Activated gamma-delta T cell treated with anti-CD3 and anti-CD28 coated beads, Interleukin-2, amount 50 U/mL, for 16 hours (primary cell): ENCODE data around the gene MAP3K8.
"Not testable (repeated sequence)": the region's sequence is repeated elsewhere in the genome, so short reads cannot be mapped to it uniquely, and the experiment has no call there.

Experiments used
- DNase-seq: peaks from one replicate; pipeline ENCODE4 v3.0.0-alpha.2; 2020; ENCODE audit warnings: low read depth

Gene MAP3K8

DNA sequence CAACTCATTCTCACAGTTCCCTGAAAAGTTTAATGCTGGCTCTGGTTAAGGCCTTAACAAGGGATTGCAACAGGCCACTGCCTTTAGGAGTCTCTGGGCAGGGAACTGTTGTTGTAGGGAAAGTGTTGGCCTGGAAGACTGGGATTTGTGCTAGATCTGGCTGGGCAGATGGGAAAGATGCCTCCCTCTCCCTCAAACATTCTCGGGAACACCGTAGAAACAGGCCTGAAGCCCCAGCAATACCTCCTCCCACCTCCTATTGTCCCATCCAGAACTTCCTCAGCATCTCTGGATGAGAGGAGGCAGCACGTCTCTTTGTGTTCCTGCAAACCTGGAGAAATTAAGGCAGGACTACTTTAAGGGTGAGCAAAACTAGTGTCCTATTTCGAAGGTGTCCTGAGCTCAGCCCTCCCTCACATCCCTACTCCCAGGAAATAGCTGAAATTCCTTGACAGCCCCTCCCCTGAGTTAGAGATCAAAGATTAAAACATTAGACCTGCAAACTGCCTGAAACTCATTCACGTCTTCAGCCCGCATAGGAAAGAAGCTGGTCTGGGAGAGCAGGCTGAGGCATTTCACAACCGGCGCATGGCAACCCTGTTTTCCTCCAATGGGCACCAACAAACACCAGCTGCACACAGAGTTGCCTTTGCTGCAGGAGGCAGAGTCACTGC is 10.9 kb upstream of the MAP3K8 start:
- no peak for DNase-seq

DNA sequence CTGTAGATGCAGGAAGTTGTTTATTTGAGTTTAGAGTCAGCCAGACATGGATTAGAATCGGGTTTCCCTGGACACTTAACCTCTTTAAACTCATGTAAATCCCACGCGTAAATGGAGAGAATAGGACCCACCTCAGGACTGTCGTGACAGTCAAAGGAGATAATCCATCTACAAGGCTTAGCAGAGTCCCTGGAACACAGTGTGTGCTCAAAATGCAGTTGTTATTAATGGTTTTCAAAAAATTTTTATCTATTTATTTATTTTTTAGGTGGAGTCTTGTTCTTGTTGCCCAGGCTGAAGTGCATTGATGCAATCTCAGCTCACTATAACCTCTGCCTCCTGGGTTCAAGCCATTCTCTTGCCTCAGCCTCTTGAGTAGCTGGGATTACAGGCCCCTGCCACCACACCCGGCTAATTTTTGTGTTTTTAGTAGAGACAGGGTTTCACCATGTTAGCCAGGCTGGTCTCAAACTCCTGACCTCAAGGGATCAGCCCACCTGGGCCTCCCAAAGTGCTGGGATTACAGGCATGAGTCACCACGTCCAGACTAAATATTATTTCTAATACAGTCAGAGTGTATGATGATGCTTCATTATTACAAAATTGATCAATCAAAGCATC is 10.2 kb upstream of the MAP3K8 start:
- not testable (repeated sequence) for DNase-seq

DNA sequence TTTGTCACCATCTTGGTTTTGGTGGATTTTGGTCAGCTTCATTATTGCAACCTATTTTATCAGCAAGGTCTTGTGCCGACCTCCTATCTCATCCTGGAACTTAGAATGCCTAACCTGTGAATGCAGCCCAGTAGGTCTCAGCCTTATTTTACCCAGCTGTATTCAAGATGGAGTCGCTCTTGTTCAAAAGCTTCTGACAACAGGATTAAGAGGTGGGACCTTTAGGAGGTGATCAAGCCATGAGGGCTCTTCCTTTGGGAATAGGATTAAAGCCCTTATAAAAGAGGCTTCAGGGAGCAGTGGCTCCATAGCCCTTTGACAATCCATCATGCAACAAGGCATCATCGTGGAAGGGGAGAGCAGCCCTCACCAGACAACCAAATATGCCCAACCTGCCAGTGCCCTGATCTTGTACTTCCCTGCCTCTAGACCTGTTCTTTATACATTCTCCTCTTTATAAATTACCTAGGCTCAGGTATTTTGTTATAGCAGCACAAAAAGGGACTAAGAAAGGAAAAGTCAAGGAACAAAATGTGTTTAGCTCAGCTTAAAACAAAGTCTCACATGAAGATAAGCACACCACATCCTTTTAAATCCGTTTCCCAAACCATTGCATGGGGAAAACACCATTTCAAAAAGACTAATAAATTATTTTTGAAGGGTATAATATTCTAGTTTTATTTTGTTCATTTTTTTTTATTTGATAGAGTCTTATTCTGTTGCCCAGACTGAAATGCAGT is 8.5 kb upstream of the MAP3K8 start:
- no peak for DNase-seq

DNA sequence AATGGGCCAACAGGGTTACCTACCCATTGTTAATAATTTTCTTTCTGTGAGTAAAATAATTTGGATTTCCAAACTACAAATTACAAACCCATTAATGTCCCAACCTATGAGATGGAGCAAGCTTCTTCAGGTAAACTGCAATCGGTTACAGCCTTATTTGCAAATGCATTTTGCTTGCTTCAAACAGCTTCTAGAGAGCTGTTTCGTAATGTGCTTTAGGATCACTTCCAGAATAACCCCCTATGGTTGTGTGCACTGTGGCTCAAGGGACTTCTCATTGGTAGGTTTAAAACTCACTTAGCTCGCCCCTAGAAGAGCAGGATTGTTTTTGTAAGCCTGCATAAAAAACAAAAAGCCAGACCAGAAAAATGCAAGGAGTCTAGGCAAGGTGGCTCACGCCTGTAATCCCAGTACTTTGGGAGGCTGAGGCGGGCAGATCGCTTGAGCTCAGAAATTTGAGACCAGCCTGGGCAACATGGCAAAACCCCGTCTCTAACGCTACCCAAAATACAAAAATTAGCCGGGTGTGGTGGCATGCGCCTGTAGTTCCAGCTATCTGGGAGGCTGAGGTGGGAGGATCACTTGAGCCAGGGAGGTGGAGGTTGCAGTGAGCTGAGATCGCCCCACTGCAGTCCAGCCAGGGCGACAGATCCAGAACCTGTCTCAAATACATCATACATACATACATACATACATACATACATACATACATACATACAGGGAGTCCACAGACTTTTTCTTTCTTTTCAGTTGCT is 3.3 kb upstream of the MAP3K8 start:
- DNase-seq = no peak

DNA sequence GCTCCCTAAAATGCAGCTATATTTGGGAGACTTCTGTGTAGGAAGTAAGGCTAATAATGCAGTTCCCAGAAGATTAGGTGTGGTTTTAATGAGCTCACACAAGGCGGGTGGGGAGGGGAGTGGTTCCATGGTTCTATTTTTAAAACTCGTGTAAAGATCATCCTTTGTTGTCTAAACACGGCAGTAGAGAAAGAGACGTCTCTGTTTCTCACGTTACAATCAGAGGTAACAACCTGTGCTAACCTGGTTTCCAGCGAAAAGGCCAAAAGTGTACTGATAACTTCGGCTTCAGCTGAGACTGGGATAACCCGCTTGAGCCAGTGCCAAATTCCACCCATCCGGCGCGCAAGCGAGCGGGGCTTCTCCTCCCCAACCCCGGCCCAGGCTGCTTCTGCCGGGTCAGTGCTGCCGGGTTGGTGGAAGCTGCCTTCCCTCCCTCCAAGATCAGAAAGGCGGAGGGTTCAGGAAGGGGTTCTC is 2.5 kb upstream of the MAP3K8 start:
- no peak for DNase-seq

DNA sequence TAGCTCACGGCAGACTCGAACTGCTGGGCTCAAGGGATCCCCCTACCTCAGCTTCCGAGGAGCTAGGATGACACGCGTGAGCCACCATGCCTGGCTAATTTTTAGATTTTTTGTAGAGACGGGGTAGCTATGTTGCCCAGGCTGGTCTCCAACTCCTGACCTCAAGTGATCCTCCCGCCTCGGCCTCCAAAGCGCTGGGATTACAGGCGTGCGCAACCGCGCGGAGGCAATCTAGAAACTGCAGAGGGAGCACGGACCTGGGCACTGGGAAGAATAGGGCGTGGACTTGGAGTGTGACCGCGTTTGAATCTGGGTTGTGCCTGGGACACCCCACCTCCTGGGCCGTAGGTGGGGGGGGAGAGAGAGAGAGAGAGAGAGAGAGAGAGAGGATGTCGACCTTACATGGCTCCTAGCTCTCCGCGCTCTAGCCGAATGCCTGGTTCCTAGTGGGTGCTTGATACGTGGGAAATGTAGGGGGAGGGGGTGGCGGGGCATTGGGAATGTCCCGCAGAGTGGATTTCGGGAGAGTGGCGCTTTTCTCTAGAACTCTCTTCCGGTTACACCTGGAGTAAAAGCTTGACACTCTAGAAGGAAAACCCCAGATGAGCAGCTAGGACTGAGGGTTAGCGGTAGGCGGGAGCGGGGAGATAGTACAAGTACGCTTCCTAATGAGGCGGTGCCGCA is 1.2 kb upstream of the MAP3K8 start:
- no peak for DNase-seq

DNA sequence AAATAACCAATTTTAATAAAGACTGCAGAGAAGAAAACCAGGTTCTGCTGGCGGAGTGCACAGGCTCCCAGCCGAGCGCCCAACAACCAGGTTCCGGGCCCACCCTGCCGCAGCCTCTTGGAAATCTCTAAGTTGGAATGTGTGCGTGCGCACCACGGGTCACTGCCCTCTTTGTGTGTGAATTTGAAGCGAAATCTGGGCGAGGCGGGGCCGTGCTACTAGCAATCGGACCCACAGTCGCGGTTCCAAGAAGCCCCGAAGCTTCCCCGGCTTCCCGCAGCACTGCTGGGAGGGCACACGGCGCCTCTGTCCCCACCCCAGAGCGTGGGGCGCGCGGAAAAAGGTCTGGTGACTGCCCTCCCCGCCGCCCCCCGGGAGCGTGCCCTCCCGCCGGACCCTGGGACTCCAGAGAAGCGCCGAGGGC is 666 bp upstream of the MAP3K8 start:
- no peak for DNase-seq

DNA sequence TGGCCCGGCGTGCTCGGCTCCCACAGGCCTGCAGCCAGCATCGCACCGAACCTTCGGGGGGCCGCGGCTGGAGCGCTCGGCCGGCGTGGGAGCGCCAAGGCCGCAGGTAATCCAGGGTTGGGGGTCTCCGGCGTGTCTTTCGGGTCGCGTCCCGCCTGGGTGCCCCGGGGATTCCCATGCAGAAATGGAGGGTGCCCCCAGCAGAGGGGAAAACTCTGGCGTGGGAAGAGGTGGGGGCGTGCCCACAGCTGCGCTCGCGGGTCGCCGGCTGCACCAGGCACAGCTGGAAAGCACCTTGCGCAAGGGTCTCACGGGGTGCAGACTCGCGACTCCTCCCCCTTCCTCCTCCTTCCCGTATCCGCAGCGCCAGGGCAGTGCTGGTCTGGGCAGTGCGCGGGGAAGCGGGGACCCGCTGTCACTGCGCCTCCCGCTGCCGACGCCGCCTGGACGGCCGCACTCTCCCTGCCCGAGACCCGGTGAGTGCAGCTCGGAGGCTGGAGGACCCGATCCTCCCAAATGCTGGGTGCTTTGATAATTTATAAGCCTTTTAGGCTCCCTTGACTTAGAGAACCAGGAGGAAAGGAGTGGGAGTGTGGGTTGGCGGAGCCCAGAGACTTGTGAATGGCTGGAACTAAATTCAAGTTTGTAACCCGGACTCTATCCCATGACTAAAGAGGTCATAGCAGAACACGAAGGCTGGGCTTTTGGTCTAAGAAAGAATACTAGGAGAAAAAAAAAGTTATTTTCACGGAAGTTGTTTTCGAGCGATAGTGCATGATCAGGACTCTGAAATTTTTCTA is 489 bp downstream of the MAP3K8 start:
- peak; percentile 50 for DNase-seq

DNA sequence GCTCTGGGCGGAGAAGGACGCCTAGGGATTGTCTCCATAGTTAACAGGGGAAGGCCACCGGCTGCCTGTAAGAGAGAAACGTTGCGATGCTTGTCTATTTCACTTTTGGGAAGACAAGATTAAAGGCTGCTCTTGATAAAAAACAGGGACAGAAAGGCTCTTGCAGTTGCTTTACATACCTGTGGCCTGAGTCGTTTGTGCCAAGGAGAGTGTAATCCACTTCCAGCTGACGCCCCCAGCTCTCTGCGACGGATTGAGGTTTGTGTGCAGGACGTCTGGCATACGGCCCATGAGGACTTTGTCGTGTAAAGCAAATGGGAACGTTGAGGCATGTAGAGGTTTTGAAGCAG is 1.1 kb downstream of the MAP3K8 start:
- DNase-seq = no peak

DNA sequence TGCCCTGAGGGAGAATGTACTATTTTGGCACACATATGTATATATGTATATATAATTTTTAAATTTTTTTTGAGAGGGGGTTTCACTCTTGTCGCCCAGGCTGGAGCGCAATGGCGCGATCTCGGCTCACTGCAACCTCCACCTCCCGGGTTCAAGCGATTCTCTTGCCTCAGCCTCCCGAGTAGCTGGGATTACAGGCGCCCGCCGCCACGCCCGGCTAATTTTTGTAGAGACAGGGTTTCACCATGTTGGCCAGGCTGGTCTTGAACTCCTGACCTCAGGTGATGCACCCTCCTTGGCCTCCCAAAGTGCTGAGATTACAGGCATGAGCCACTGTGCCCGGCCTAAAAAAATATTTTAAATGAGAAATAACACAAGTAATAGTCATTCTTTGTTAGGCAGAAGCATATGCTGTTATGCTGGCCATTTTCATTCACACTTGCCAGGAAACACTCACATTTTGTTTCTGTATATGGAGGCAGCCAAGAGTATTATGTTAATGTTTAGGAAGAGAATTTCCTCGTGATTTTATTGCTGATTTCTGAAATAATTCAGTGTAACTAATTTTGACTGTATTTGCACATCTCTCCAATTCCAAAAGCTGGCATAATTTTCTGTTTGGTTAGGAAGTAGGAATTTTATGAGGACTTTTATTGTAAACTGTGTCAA is 1.6 kb downstream of the MAP3K8 start:
- not testable (repeated sequence) for DNase-seq

DNA sequence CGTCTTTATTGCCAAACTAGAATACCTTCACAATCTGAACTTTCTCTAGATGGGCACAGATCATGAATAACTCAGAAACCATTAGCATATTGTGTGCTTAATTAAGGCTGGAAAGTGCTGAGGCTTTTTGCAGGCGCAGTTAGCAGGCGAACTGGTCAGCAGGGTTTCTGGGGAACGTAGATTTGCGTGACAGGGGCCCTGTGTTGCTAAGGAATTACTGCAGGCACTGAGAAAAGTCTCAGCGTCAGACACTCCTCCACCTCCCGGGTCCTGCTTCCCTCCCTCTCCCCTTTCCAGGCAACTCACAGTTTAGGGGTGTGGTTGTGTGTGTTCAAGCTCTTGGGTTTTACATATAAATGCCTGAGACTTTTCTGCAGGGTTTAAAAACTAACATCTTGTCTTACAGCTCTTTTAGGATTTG is 2.2 kb downstream of the MAP3K8 start:
- no peak for DNase-seq

DNA sequence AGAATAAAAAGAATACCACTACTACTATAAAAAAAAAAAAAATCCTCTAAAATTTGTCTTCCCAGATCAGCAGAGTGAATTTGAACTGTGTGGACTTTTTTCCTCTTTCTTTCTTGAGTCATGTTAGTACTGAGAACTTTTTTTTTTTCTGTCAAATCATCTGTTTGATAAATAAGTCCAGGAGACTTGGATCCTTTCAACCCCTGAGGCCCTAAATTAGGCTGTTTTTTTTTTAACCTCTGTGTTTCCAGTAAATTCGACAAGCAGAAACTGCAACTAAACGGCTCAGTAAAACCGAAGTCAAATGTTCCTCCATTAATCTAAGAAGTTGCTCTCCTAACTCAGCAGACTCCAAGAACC is 2.7 kb downstream of the MAP3K8 start:
- no peak for DNase-seq

DNA sequence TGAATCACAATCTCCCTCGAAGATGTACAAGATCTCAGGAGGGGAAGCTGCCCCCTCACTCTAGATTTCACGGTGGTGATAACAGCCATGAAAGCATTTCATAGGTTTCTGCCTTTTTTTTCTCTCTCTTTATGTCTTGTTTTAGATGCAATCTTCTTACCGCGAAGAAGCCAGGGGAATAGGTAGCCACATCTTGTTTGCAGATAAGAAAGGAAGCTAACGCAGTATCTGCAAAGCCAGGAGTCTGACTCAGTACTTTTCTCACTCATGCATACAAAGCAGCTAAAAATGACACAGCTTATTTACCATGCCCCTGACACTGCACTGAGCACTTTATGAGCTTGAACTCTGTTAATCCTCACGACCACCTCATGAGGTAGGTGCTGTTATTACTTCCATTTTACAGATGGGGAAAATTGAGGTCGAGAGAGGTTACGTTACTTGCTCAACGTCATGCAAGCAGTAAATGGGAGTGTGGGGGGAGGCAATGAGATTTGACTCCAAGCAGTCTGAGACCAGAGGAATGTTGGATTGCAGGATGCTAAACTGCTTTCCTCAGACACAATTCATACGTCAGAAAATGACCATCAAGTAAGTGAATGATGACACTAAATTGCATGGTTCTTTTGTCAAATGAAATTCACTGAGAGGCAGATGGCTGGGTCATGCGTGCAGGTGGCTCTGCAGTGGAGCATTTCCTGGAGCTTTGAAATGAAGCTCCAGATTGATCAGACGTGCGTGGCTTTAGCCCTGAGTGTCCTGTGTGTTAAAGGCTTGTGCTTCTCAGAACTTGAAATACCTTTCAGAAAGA is 3.3 kb downstream of the MAP3K8 start:
- no peak for DNase-seq

DNA sequence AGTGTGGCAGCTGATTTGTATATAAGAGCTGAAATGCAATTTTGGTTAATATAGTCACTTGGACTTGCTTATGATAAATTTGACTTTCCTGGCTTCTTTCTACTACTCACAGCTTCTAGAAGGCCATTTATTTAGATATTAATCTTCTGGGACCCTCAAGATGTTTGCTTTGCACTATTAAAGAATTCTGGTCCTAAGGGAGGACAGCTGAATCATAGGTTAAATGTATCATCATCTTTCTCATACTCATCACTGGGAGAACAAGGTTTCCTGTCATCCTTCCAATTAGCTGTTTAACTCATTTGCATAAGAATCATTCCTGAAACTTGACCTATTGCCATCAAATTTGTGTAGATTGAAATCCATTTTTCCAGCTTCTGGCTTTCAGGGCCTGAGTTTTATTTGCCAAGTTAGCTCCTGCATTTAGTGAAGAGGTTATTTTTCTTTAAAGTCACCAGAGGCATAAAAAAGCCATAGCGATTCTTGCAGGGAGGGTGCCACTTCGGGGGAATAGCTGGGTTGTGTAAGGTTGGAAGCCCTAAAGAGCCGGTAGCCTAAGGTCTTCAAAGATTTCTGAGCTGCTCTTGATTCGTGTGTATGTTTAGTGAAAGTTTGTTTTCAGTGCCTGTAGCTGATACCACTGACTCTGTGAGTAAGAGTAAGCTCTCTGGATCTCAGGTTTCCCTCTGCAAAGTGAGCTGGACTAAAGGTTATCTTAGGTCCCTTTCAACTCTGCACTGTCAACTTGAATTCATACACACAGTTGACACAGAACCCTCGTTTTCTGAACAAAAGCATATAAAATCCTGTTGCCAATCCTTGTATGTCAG is 4.3 kb downstream of the MAP3K8 start:
- no peak for DNase-seq

DNA sequence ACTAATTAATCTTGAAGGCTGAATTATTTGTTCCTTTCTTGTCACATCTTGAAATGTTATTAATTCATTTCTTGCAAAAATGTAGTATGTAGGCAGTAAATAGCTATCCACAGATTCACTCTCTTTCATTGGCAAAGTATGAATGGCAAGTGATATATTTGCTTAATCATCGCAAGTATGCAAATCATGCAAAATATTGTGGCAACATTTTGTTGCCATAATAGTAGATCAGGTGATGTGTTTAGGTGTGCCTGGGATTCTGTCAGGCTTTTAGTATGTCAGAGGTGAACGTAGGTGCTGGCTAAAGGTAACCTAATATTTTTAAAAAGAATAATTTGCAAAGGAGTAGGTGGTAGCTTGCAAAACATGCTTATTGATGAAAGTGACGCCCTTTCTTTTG is 5.9 kb downstream of the MAP3K8 start:
- DNase-seq = no peak

DNA sequence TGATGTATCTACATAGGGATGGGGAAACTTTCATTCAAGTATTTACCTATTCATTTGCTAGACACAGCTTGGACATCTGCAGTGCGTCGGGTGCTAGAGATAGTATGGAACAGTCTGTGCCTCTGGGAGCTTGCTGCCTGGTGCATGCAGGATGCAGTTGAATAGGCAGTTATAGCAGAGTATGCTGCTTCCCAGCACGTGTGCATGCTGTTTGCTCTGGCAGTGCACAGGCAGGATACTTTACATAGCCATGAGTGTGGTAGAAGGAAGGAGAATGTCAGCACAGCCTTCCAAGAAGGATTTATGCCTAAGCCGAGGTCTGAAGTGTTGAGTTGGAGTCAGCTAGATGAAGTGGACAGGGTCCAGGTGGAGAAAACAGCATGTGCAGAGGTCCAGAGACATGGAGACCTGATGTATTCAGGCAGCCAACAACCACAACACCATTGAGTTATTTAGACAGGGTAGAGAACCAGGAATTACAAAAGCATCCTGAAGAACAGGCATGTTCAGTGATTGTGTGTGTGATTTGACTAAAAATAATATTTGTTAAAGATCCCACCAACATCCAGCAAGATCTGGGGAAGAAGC is 8.1 kb downstream of the MAP3K8 start:
- DNase-seq = no peak

DNA sequence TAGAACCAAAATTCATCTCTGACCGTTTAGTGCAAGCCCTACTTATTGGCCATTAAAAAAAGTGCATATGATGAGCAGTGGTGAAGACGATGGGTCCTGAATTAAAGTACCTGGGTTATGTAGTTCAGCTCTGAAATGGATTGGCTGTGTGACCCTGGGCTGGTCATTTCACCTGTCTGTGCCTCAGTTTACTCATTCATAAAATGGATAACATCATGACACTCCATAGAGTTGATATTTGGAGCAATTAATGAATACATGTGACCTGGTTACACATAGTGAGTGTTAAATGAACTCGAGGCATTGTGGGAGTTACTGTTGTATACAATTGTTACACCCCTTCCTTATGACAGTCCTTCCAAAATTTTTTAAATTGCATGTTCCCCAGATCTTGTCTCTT is 9.1 kb downstream of the MAP3K8 start:
- DNase-seq = no peak

DNA sequence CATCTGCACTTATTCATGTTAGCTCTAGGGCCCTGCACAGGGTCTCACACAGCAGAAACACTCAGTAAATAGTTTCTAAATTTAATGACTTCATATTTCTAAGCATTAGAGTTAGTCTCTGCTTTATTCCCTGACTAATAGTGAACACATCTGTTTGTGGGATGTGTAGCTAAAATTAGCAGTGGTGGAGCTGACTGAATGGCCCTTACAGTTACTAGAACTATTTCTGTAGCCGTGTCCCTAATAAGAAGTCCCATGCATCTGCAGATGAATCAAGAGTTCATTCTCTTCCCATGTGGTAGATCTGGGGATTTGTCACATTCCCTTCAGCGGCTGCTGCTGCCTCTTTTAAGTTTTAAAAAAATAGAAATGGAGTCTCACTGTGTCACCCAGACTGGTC is 11.7 kb downstream of the MAP3K8 start:
- DNase-seq = no peak
